Smooth muscle cell (in vitro differentiated cells): Measurements from ENCODE around the gene CHCHD6. TPM values are rescaled to one million over a fixed set of nuclear protein-coding genes. Genes with fewer than 3 reads are reported as not detected.

Experiments used
- DNase-seq: peaks from one replicate; lab custom pipeline; 2025; ENCODE audit not compliant: unreplicated experiment; lab: John Stamatoyannopoulos, UW
- H2AFZ ChIP-seq: fragments of 200-600 bp; sonication (generic); 2 replicates; pipeline ENCODE4 v1.6.0; 2016; ENCODE audit warnings: antibody characterized with exemption, low read depth, mild to moderate bottlenecking
- H3F3A ChIP-seq: fragments of 200-600 bp; sonication (generic); 2 replicates; pipeline ENCODE4 v1.6.0; 2017; ENCODE audit warnings: antibody characterized with exemption, low read depth
- H3K27ac ChIP-seq: fragments of 200-600 bp; sonication (generic); 2 replicates; pipeline ENCODE4 v1.5.1; 2016; ENCODE audit warnings: low read depth, mild to moderate bottlenecking
- H3K27me3 ChIP-seq: fragments of 200-600 bp; sonication (generic); 2 replicates; pipeline ENCODE4 v1.6.1; 2016; ENCODE audit warnings: low read depth, mild to moderate bottlenecking
- H3K36me3 ChIP-seq: fragments of 200-600 bp; sonication (generic); 2 replicates; pipeline ENCODE4 v1.5.1; 2016; ENCODE audit warnings: low read depth
- H3K4me1 ChIP-seq: fragments of 200-600 bp; sonication (generic); 2 replicates; pipeline ENCODE4 v1.5.1; 2016; ENCODE audit warnings: low read depth
- H3K4me2 ChIP-seq: fragments of 200-600 bp; sonication (generic); 2 replicates; pipeline ENCODE4 v1.6.0; 2016; ENCODE audit warnings: mild to moderate bottlenecking
- H3K4me3 ChIP-seq: fragments of 200-600 bp; sonication (generic); 2 replicates; pipeline ENCODE4 v1.5.1; 2016; ENCODE audit warnings: mild to moderate bottlenecking
- H3K79me2 ChIP-seq: fragments of 200-600 bp; sonication (generic); 2 replicates; pipeline ENCODE4 v1.6.0; 2016; ENCODE audit warnings: low read depth, mild to moderate bottlenecking
- H3K9ac ChIP-seq: fragments of 200-600 bp; sonication (generic); 2 replicates; pipeline ENCODE4 v1.6.0; 2016; ENCODE audit warnings: low read depth
- H3K9me3 ChIP-seq: fragments of 200-600 bp; sonication (generic); replicated peaks from 2 replicates; pipeline ENCODE4 v1.5.1; 2016; ENCODE audit warnings: low read depth
- H4K20me1 ChIP-seq: fragments of 200-600 bp; sonication (generic); 2 replicates; pipeline ENCODE4 v1.6.0; 2016; ENCODE audit warnings: low read depth
- WGBS: methylation state at CpG from one replicate; pipeline ENCODE4 v1.1.7; 2016; ENCODE audit warnings: low lambda C conversion rate; 5-methylcytosine and 5-hydroxymethylcytosine counted together
- polyA plus RNA-seq: library from polyadenylated mRNA; unstranded; fragments of >200 nt; fragmentation: Nextera tagmentation; extraction: Ambion mirVana; gene quantifications from 2 replicates; pipeline ENCODE4 v1.2.1, GENCODE V29; 2016
- total RNA-seq: library from RNA; depleted of rRNA; stranded (reverse); fragments of >200 nt; gene quantifications from 2 replicates; pipeline ENCODE4 v1.2.3, GENCODE V29; 2014
- TF ChIP-seq, protein P1 (sequence below): fragments of 200-600 bp; sonication (generic); IDR thresholded peaks from 2 replicates; pipeline ENCODE4 v1.5.1; 2017; ENCODE audit warnings: borderline replicate concordance, mild to moderate bottlenecking, antibody characterized with exemption; ENCODE audit not compliant: insufficient read depth, poor library complexity, severe bottlenecking

Gene CHCHD6
- total and polyA plus RNA-seq, 2 experiments from 2014 or later = 6.7 to 27.2 TPM

GRCh38 chr3:126720596-126720995 is 16.6 kb downstream of the CHCHD6 start:
- Histone ChIP-seq H4K20me1 (peaks cover 36% of the 10 kb centered on the region), H3K4me1 (no peaks in the 10 kb centered on the region), H3K4me3 (no peak overlapping the region), H3K27me3 (no peaks in the 10 kb centered on the region), H2AFZ (no peak overlapping the region), H3K9me3 (no peaks in the 10 kb centered on the region), H3K27ac (no peak overlapping the region), H3K4me2 (no peak overlapping the region), H3K9ac (no peak overlapping the region), H3K36me3 (no peaks in the 10 kb centered on the region), H3K79me2 (no peaks in the 10 kb centered on the region), H3F3A (no peaks in the 10 kb centered on the region)
- DNase-seq = no peak
- TF ChIP-seq, protein P1, sequence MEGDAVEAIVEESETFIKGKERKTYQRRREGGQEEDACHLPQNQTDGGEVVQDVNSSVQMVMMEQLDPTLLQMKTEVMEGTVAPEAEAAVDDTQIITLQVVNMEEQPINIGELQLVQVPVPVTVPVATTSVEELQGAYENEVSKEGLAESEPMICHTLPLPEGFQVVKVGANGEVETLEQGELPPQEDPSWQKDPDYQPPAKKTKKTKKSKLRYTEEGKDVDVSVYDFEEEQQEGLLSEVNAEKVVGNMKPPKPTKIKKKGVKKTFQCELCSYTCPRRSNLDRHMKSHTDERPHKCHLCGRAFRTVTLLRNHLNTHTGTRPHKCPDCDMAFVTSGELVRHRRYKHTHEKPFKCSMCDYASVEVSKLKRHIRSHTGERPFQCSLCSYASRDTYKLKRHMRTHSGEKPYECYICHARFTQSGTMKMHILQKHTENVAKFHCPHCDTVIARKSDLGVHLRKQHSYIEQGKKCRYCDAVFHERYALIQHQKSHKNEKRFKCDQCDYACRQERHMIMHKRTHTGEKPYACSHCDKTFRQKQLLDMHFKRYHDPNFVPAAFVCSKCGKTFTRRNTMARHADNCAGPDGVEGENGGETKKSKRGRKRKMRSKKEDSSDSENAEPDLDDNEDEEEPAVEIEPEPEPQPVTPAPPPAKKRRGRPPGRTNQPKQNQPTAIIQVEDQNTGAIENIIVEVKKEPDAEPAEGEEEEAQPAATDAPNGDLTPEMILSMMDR = no peak
- 77% methylated on average over 5 of the region's 5 CpGs for whole genome bisulfite sequencing

DNA sequence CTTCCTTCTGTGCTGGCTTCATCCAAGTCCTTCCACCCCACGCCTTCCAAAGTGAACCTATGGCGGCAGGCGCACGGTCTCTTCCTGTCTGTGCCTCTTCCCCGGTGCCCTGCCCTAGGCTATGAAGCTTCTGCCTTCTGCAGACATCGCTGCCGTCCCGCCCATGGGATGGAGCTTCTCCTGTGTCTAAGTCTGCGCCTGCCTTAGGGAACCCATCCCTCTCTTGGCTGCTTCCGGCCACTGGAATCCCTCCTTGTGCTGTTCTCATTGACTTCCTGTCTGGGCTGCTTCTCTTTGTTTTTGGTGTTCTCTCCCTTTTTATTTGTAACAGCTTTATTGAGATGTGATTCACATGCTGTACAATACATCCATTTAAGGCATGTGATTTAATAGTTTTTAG is 17.2 kb downstream of the CHCHD6 start:
- H3K79me2 ChIP-seq = no peaks in the 10 kb centered on the region
- no peak overlapping the region for H3K4me3 ChIP-seq
- 95% methylated on average over 10 of the region's 10 CpGs for WGBS
- H3K27me3 ChIP-seq = no peaks in the 10 kb centered on the region
- no peaks in the 10 kb centered on the region for H3K9me3 ChIP-seq
- no peak for DNase-seq
- H3K9ac ChIP-seq = no peak overlapping the region
- H4K20me1 ChIP-seq = peaks cover 31% of the 10 kb centered on the region
- H3K4me1 ChIP-seq = no peaks in the 10 kb centered on the region
- TF ChIP-seq, protein P1 = no peak
- H3K27ac ChIP-seq = no peak overlapping the region
- H3K36me3 ChIP-seq = no peaks in the 10 kb centered on the region
- no peak overlapping the region for H3K4me2 ChIP-seq
- no peak overlapping the region for H2AFZ ChIP-seq
- no peaks in the 10 kb centered on the region for H3F3A ChIP-seq

DNA sequence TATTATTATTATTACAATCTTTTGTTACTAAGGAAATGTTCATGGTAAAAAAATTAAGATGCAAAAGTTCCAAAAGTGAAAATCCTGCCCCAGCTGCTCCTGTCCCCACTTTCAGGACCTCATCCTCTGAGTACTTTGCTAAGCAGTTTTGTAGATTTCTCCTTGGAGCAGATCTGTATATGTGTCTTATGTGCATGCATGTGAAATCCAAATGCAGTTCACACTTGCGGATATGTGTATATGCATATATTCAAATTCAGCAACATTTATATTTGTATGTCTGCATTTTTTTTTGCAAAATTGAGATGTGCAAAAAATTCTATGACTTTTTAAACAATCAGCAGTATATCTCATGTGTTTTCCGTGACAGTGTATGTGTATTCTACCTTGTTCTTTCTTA is 19.2 kb downstream of the CHCHD6 start:
- no peaks in the 10 kb centered on the region for H3F3A ChIP-seq
- H3K9ac ChIP-seq = no peak overlapping the region
- H3K36me3 ChIP-seq = no peaks in the 10 kb centered on the region
- no peak overlapping the region for H2AFZ ChIP-seq
- no peaks in the 10 kb centered on the region for H3K79me2 ChIP-seq
- no peaks in the 10 kb centered on the region for H3K4me1 ChIP-seq
- H3K9me3 ChIP-seq = no peaks in the 10 kb centered on the region
- TF ChIP-seq, protein P1 = no peak
- no peaks in the 10 kb centered on the region for H3K27me3 ChIP-seq
- 98% methylated on average over 2 of the region's 2 CpGs for WGBS
- no peak overlapping the region for H3K27ac ChIP-seq
- H4K20me1 ChIP-seq = peaks cover 11% of the 10 kb centered on the region
- no peak for DNase-seq
- H3K4me3 ChIP-seq = no peak overlapping the region
- H3K4me2 ChIP-seq = no peak overlapping the region

GRCh38 chr3:126723801-126724200 is 19.8 kb downstream of the CHCHD6 start:
- H3K27me3 ChIP-seq = no peaks in the 10 kb centered on the region
- no peak overlapping the region for H3K4me2 ChIP-seq
- 100% methylated on average over 1 of the region's 1 CpG for WGBS
- H3K9me3 ChIP-seq = no peaks in the 10 kb centered on the region
- H2AFZ ChIP-seq = no peak overlapping the region
- no peaks in the 10 kb centered on the region for H3F3A ChIP-seq
- no peak for DNase-seq
- peaks cover 6% of the 10 kb centered on the region for H4K20me1 ChIP-seq
- H3K4me1 ChIP-seq = no peaks in the 10 kb centered on the region
- H3K9ac ChIP-seq = no peak overlapping the region
- TF ChIP-seq, protein P1 = no peak
- H3K36me3 ChIP-seq = no peaks in the 10 kb centered on the region
- no peaks in the 10 kb centered on the region for H3K79me2 ChIP-seq
- no peak overlapping the region for H3K4me3 ChIP-seq
- H3K27ac ChIP-seq = no peak overlapping the region
